GM18505 (cell line): ENCODE results near the gene THEMIS.
"Not testable (repeated sequence)": the region's sequence is repeated elsewhere in the genome, so short reads cannot be mapped to it uniquely, and the experiment has no call there.

ENCODE experiments used
- ATAC-seq: cut with Tn5 transposase; IDR thresholded peaks from one replicate; pipeline ENCODE4 v1.9.1; 2021; ENCODE audit not compliant: unreplicated experiment
- POLR2A ChIP-seq: IDR thresholded peaks from 4 replicates; pipeline ENCODE4 v1.6.1; 2011; ENCODE audit warnings: borderline replicate concordance; ENCODE audit not compliant: insufficient read depth, insufficient read length; ENCODE audit errors: extremely low read depth

Gene THEMIS

GRCh38 chr6:127884134-127884533 is 16.7 kb downstream of the THEMIS start:
- no peak for TF ChIP-seq POLR2A
- ATAC-seq: no peak

GRCh38 chr6:127881949-127882348 is 18.9 kb downstream of the THEMIS start:
- not testable (repeated sequence) for ATAC-seq

- no peak for ATAC-seq
- TF ChIP-seq POLR2A: no peak
Observed at GRCh38 chr6:127880429-127880828, 20.4 kb downstream of the THEMIS start.

GRCh38 chr6:127879685-127880084 is 21.2 kb downstream of the THEMIS start:
- no peak for TF ChIP-seq POLR2A
- no peak for ATAC-seq

GRCh38 chr6:127878115-127878514 is 22.7 kb downstream of the THEMIS start:
- no peak for TF ChIP-seq POLR2A
- no peak for ATAC-seq

- TF ChIP-seq POLR2A: no peak
- ATAC-seq: no peak
Observed at GRCh38 chr6:127877231-127877630, 23.6 kb downstream of the THEMIS start.

GRCh38 chr6:127869772-127870404 is 31.0 kb downstream of the THEMIS start:
- no peak for TF ChIP-seq POLR2A
- no peak for ATAC-seq

- ATAC-seq: no peak
- no peak for TF ChIP-seq POLR2A
Observed at GRCh38 chr6:127869183-127869582, 31.7 kb downstream of the THEMIS start.

GRCh38 chr6:127868338-127868737 is 32.5 kb downstream of the THEMIS start:
- ATAC-seq: no peak
- TF ChIP-seq POLR2A: no peak

- ATAC-seq: no peak
- TF ChIP-seq POLR2A: no peak
Observed at GRCh38 chr6:127866766-127867165, 34.1 kb downstream of the THEMIS start.

GRCh38 chr6:127865108-127865507 is 35.8 kb downstream of the THEMIS start:
- TF ChIP-seq POLR2A: no peak
- no peak for ATAC-seq

GRCh38 chr6:127864701-127865100 is 36.2 kb downstream of the THEMIS start:
- ATAC-seq: no peak
- no peak for TF ChIP-seq POLR2A

GRCh38 chr6:127860723-127861122 is 40.1 kb downstream of the THEMIS start:
- ATAC-seq: no peak

GRCh38 chr6:127859956-127860355 is 40.9 kb downstream of the THEMIS start:
- TF ChIP-seq POLR2A: no peak
- ATAC-seq: no peak

More at GRCh38 chr6:127860723-127861122, 40.1 kb downstream of the THEMIS start:
- TF ChIP-seq POLR2A: no peak
